HCT116 (cell line): ENCODE measurements around the gene TMEM132E. TPM values are rescaled to one million over a fixed set of nuclear protein-coding genes. Genes with fewer than 3 reads are reported as not detected.

ENCODE experiments used
- ATAC-seq: fragments of 200-7000 bp; cut with Tn5 transposase; 2 replicates; pipeline ENCODE4 v1.9.1; 2020; ENCODE audit warnings: mild to moderate bottlenecking, moderate library complexity
- BruUV-seq: library from RNA; stranded (reverse); fragments of 400-500 nt; replicated peaks from 2 replicates; lab custom pipeline; 2021; lab: Mats Ljungman, UMichigan
- CTCF ChIA-PET: fragments of 300-600 bp; sonication (Branson Sonifier 250); formaldehyde crosslinking; loops from one replicate; lab custom pipeline; 2021; ENCODE audit warnings: antibody characterized with exemption; lab: Charles Lee
- POLR2A ChIA-PET: fragments of 300-600, 350-600 bp; sonication (Branson Sonifier 250); formaldehyde crosslinking; loops from one replicate; lab custom pipeline; 2021; ENCODE audit warnings: antibody characterized with exemption; lab: Charles Lee
- RAD21 ChIA-PET, 2 experiments: fragments of 300-600 bp; sonication (Branson Sonifier 250); formaldehyde crosslinking; loops; one replicate each; lab custom pipeline; 2023; ENCODE audit warnings: low total read pairs in 2 of 2; ENCODE audit not compliant: uncharacterized antibody in 2 of 2, unreplicated experiment in 2 of 2, low non-redundant PET in 1 of 2; lab: Charles Lee
- DNase-seq: peaks from one replicate; pipeline ENCODE4 v3.0.0-alpha.2; 2010; ENCODE audit warnings: low read depth, low spot score
- H2AFZ ChIP-seq: fragments of 200-600 bp; shearing (Covaris generic), sonication (generic); 2 replicates; pipeline ENCODE4 v1.6.1; 2017; ENCODE audit warnings: low read depth, mixed run types, mixed read lengths, antibody characterized with exemption, low read length; ENCODE audit not compliant: poor library complexity, severe bottlenecking
- H3K27ac ChIP-seq: 2 replicates; pipeline ENCODE4 v1.5.1; 2012; ENCODE audit warnings: low read depth, low read length
- H3K27me3 ChIP-seq: fragments of 200-600 bp; sonication (generic); 2 replicates; pipeline ENCODE4 v1.6.1; 2016; ENCODE audit warnings: mixed run types, low read length, mixed read lengths; ENCODE audit not compliant: insufficient read depth
- H3K36me3 ChIP-seq, 2 experiments: fragments of 200-500 bp in 1 of 2; fragments of 200-600 bp in 1 of 2; sonication (Bioruptor generic) in 1 of 2; sonication (generic) in 1 of 2; 2 replicates each; pipeline versions ENCODE4 v1.5.1 to v1.6.1; 2014 to 2016; ENCODE audit warnings: low read length in 2 of 2, inconsistent platforms in 1 of 2, mixed read lengths in 1 of 2, mixed run types in 1 of 2; ENCODE audit not compliant: insufficient read depth in 2 of 2, control insufficient read depth in 1 of 2
- H3K4me1 ChIP-seq, 2 experiments: fragments of 200-600 bp in 1 of 2; sonication (generic) in 1 of 2; 2 replicates each; pipeline versions ENCODE4 v1.5.1 to v1.6.1; 2012 to 2017; ENCODE audit warnings: low read length in 2 of 2, inconsistent platforms in 1 of 2, mild to moderate bottlenecking in 1 of 2, mixed read lengths in 1 of 2, mixed run types in 1 of 2, moderate library complexity in 1 of 2; ENCODE audit not compliant: insufficient read depth in 2 of 2, control insufficient read depth in 1 of 2
- H3K4me2 ChIP-seq: fragments of 200-600 bp; sonication (generic); 2 replicates; pipeline ENCODE4 v1.6.1; 2017; ENCODE audit warnings: mixed run types, low read length, mixed read lengths
- H3K4me3 ChIP-seq, 2 experiments: fragments of 200-600 bp in 1 of 2; sonication (generic) in 1 of 2; replicated peaks in 1 of 2; 2 replicates each; pipeline ENCODE4 v1.5.1; 2011 to 2016; ENCODE audit warnings: low read length in 2 of 2, control low read depth in 1 of 2, low read depth in 1 of 2, mild to moderate bottlenecking in 1 of 2, mixed read lengths in 1 of 2, mixed run types in 1 of 2
- H3K79me2 ChIP-seq: fragments of 200-600 bp; sonication (generic); 2 replicates; pipeline ENCODE4 v1.6.1; 2017; ENCODE audit warnings: mild to moderate bottlenecking, mixed run types, low read length, moderate library complexity, mixed read lengths; ENCODE audit not compliant: insufficient read depth
- H3K9ac ChIP-seq: fragments of 200-600 bp; sonication (generic); 2 replicates; pipeline ENCODE4 v1.6.1; 2016; ENCODE audit warnings: low read length, mixed read lengths
- H3K9me2 ChIP-seq: fragments of 200-600 bp; sonication (generic), shearing (Covaris generic); 2 replicates; pipeline ENCODE4 v1.6.1; 2017; ENCODE audit warnings: mixed run types, mild to moderate bottlenecking, moderate library complexity; ENCODE audit not compliant: insufficient read depth
- H3K9me3 ChIP-seq, 2 experiments: fragments of 200-500 bp in 1 of 2; fragments of 200-600 bp in 1 of 2; sonication (Bioruptor generic) in 1 of 2; sonication (generic) in 1 of 2; 2 replicates each; pipeline ENCODE4 v1.6.1; 2014 to 2017; ENCODE audit warnings: low read length in 2 of 2, mixed read lengths in 2 of 2, inconsistent platforms in 1 of 2, low read depth in 1 of 2, mild to moderate bottlenecking in 1 of 2, mixed run types in 1 of 2, moderate library complexity in 1 of 2; ENCODE audit not compliant: control insufficient read depth in 1 of 2, insufficient read depth in 1 of 2
- H4K20me1 ChIP-seq: fragments of 200-600 bp; sonication (generic), shearing (Covaris generic); 2 replicates; pipeline ENCODE4 v1.6.1; 2017; ENCODE audit warnings: mixed run types, mild to moderate bottlenecking, moderate library complexity; ENCODE audit not compliant: insufficient read depth
- CBX3 ChIP-seq: IDR thresholded peaks from 2 replicates; pipeline ENCODE4 v1.6.1; 2012; ENCODE audit warnings: low read depth
- CEBPB ChIP-seq: IDR thresholded peaks from 2 replicates; pipeline ENCODE4 v1.6.1; 2012; ENCODE audit warnings: low read depth
- FOSL1 ChIP-seq: IDR thresholded peaks from 2 replicates; pipeline ENCODE4 v1.6.1; 2012; ENCODE audit warnings: low read depth
- JUND ChIP-seq: IDR thresholded peaks from 2 replicates; pipeline ENCODE4 v1.6.1; 2012
- POLR2A ChIP-seq: IDR thresholded peaks from 2 replicates; pipeline ENCODE4 v1.7.0; 2011; ENCODE audit warnings: borderline replicate concordance; ENCODE audit not compliant: insufficient read depth, insufficient read length; ENCODE audit errors: extremely low read depth
- POLR2AphosphoS5 ChIP-seq: IDR thresholded peaks from 2 replicates; pipeline ENCODE4 v1.6.1; 2011; ENCODE audit warnings: mild to moderate bottlenecking, low read depth, low read length, moderate library complexity
- RAD21 ChIP-seq: IDR thresholded peaks from 2 replicates; pipeline ENCODE4 v1.6.1; 2012; ENCODE audit warnings: low read depth, mild to moderate bottlenecking
- SIN3A ChIP-seq: IDR thresholded peaks from 2 replicates; pipeline ENCODE4 v1.6.1; 2012; ENCODE audit warnings: low read depth
- YY1 ChIP-seq: IDR thresholded peaks from 2 replicates; pipeline ENCODE4 v1.6.1; 2011; ENCODE audit warnings: low read length, low read depth, moderate library complexity, mild to moderate bottlenecking; ENCODE audit not compliant: insufficient replicate concordance; ENCODE audit errors: extremely low read depth
- ZBTB33 ChIP-seq: IDR thresholded peaks from 2 replicates; pipeline ENCODE4 v1.6.1; 2011; ENCODE audit warnings: mild to moderate bottlenecking, low read length, moderate library complexity; ENCODE audit not compliant: insufficient replicate concordance; ENCODE audit errors: extremely low read depth
- ZFX ChIP-seq: fragments of 450-650 bp; IDR thresholded peaks from 2 replicates; pipeline ENCODE4 v1.6.1; 2017
- ZNF274 ChIP-seq: fragments of 200-500 bp; sonication (Bioruptor generic); IDR thresholded peaks from 2 replicates; pipeline ENCODE4 v1.6.1; 2014; ENCODE audit warnings: mild to moderate bottlenecking, low read depth, low read length, inconsistent platforms
- intact Hi-C: fragments of 100-400 bp; cut with micrococcal nuclease; formaldehyde crosslinking; loops from 2 replicates; pipeline ENCODE4 v1.10.0; 2022
- total RNA-seq: library from RNA; stranded (reverse); gene quantifications from one replicate; pipeline ENCODE4 v1.2.1, GENCODE V29; 2021; ENCODE audit not compliant: unreplicated experiment
- TF ChIP-seq, protein P1 (sequence below): IDR thresholded peaks from 2 replicates; pipeline ENCODE4 v1.6.1; 2012
- TF ChIP-seq, protein P2 (sequence below): IDR thresholded peaks from 2 replicates; pipeline ENCODE4 v1.6.1; 2012; ENCODE audit warnings: low read depth

Gene TMEM132E
- total RNA-seq, 1 experiment from 2014 or later: not detected

GRCh38 chr17:34588266-34588665 lies 8.9 kb downstream of the TMEM132E start:
- no peak overlapping the region for H3K27ac ChIP-seq
- BruUV-seq: no TSS peak
- intact Hi-C loops: no loop called here
- H4K20me1 ChIP-seq: no peaks in the 10 kb centered on the region
- ChIA-PET POLR2A (no interaction called here), CTCF (no interaction called here), RAD21 (no interaction called here)
- H2AFZ ChIP-seq: no peak overlapping the region
- H3K79me2 ChIP-seq: no peaks in the 10 kb centered on the region
- no peak overlapping the region for H3K4me3 ChIP-seq
- no peaks in the 10 kb centered on the region for H3K9me2 ChIP-seq
- peaks cover 95% of the 10 kb centered on the region for H3K27me3 ChIP-seq
- no peaks in the 10 kb centered on the region for H3K9me3 ChIP-seq
- no peak for DNase-seq
- no peak for ATAC-seq
- no peak overlapping the region for H3K9ac ChIP-seq
- TF ChIP-seq SIN3A: no peak
- TF ChIP-seq RAD21: no peak
- TF ChIP-seq POLR2AphosphoS5: no peak
- TF ChIP-seq JUND: no peak
- no peak for TF ChIP-seq CBX3
- TF ChIP-seq CEBPB: no peak
- no peak for TF ChIP-seq ZFX
- TF ChIP-seq, protein P1, sequence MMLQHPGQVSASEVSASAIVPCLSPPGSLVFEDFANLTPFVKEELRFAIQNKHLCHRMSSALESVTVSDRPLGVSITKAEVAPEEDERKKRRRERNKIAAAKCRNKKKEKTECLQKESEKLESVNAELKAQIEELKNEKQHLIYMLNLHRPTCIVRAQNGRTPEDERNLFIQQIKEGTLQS: no peak
- no peak for TF ChIP-seq FOSL1
- TF ChIP-seq POLR2A: no peak
- no peak for TF ChIP-seq ZBTB33
- TF ChIP-seq YY1: no peak
- TF ChIP-seq, protein P2, sequence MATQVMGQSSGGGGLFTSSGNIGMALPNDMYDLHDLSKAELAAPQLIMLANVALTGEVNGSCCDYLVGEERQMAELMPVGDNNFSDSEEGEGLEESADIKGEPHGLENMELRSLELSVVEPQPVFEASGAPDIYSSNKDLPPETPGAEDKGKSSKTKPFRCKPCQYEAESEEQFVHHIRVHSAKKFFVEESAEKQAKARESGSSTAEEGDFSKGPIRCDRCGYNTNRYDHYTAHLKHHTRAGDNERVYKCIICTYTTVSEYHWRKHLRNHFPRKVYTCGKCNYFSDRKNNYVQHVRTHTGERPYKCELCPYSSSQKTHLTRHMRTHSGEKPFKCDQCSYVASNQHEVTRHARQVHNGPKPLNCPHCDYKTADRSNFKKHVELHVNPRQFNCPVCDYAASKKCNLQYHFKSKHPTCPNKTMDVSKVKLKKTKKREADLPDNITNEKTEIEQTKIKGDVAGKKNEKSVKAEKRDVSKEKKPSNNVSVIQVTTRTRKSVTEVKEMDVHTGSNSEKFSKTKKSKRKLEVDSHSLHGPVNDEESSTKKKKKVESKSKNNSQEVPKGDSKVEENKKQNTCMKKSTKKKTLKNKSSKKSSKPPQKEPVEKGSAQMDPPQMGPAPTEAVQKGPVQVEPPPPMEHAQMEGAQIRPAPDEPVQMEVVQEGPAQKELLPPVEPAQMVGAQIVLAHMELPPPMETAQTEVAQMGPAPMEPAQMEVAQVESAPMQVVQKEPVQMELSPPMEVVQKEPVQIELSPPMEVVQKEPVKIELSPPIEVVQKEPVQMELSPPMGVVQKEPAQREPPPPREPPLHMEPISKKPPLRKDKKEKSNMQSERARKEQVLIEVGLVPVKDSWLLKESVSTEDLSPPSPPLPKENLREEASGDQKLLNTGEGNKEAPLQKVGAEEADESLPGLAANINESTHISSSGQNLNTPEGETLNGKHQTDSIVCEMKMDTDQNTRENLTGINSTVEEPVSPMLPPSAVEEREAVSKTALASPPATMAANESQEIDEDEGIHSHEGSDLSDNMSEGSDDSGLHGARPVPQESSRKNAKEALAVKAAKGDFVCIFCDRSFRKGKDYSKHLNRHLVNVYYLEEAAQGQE: no peak
- TF ChIP-seq ZNF274: no peak
- no peaks in the 10 kb centered on the region for H3K36me3 ChIP-seq
- H3K4me2 ChIP-seq: no peak overlapping the region
- H3K4me1 ChIP-seq: no peaks in the 10 kb centered on the region
